MCF 10A (cell line): ENCODE results near the gene HPCAL4. TPM values are rescaled to one million over a fixed set of nuclear protein-coding genes. Genes with fewer than 3 reads are reported as not detected.

Source experiments
- BruUV-seq: library from RNA; stranded (reverse); fragments of 400-500 nt; replicated peaks from 2 replicates; lab custom pipeline; 2021; lab: Mats Ljungman, UMichigan
- CTCF ChIA-PET: fragments of 300-600 bp; sonication (Branson Sonifier 250); formaldehyde crosslinking; extraction: SDS; loops from one replicate; lab custom pipeline; 2021; ENCODE audit warnings: antibody characterized with exemption, inconsistent platforms; lab: Yijun Ruan, JAX
- POLR2A ChIA-PET: fragments of 300-600, 350-650 bp; sonication (Branson Sonifier 250); formaldehyde crosslinking; extraction: SDS; loops from one replicate; lab custom pipeline; 2020; ENCODE audit warnings: antibody characterized with exemption, inconsistent platforms; lab: Yijun Ruan, JAX
- DNase-seq: peaks from one replicate; pipeline ENCODE4 v3.0.0-alpha.2; 2018; ENCODE audit not compliant: unreplicated experiment
- H3K27ac Mint-ChIP-seq: one replicate; pipeline ENCODE4 v1.8.0; 2022; ENCODE audit warnings: mild to moderate bottlenecking, low read depth, mixed read lengths; ENCODE audit not compliant: unreplicated experiment
- H3K27me3 Mint-ChIP-seq: one replicate; pipeline ENCODE4 v1.8.0; 2022; ENCODE audit warnings: mixed read lengths; ENCODE audit not compliant: insufficient read depth, unreplicated experiment
- H3K36me3 Mint-ChIP-seq: one replicate; pipeline ENCODE4 v1.8.0; 2022; ENCODE audit warnings: mild to moderate bottlenecking, moderate library complexity, mixed read lengths; ENCODE audit not compliant: insufficient read depth, unreplicated experiment
- H3K4me1 Mint-ChIP-seq: one replicate; pipeline ENCODE4 v1.8.0; 2022; ENCODE audit warnings: mixed read lengths; ENCODE audit not compliant: insufficient read depth, unreplicated experiment
- H3K4me3 Mint-ChIP-seq: one replicate; pipeline ENCODE4 v1.8.0; 2022; ENCODE audit warnings: mild to moderate bottlenecking, moderate library complexity, mixed read lengths; ENCODE audit not compliant: unreplicated experiment
- H3K9me3 Mint-ChIP-seq: one replicate; pipeline ENCODE4 v1.8.0; 2022; ENCODE audit warnings: mixed read lengths; ENCODE audit not compliant: unreplicated experiment
- CTCF ChIP-seq: fragments of 200-600 bp; IDR thresholded peaks from one replicate; pipeline ENCODE4 v1.8.0; 2022; ENCODE audit warnings: antibody characterized with exemption, mild to moderate bottlenecking; ENCODE audit not compliant: unreplicated experiment
- intact Hi-C: fragments of 100-400 bp; cut with micrococcal nuclease; formaldehyde crosslinking; loops from 2 replicates; pipeline ENCODE4 v1.14.1; 2022
- total RNA-seq: library from RNA; stranded (reverse); gene quantifications from 2 replicates; pipeline ENCODE4 v1.2.3, GENCODE V29; 2022

The HPCAL4 gene
- total RNA-seq, 1 experiment from 2014 or later: not detected

GRCh38 chr1:39656391-39656790 lies 34.8 kb downstream of the HPCAL4 start:
- H3K4me3 Mint-ChIP-seq: no peak overlapping the region
- no peaks in the 10 kb centered on the region for H3K36me3 Mint-ChIP-seq
- no peak overlapping the region for H3K27ac Mint-ChIP-seq
- H3K9me3 Mint-ChIP-seq: no peaks in the 10 kb centered on the region
- CTCF ChIA-PET: interaction anchor here (1.4 kb wide), 1 partner anchor 50 kb away, joined by 10 read pairs; no protein-coding TSS in a partner anchor
- no peak for DNase-seq
- POLR2A ChIA-PET: no interaction called here
- intact Hi-C loops: loop anchor here (10.0 kb wide), 1 partner anchor 172 kb away; no protein-coding TSS in a partner anchor
- no peak for TF ChIP-seq CTCF
- peaks cover 10% of the 10 kb centered on the region for H3K4me1 Mint-ChIP-seq
- no peaks in the 10 kb centered on the region for H3K27me3 Mint-ChIP-seq
- BruUV-seq: no TSS peak

- ChIA-PET CTCF (interaction anchor here (0.6 to 1.4 kb wide), 3 partner anchors 49 to 615 kb away, joined by 3 to 10 read pairs (median 3); no protein-coding TSS in a partner anchor), POLR2A (no interaction called here)
- Mint-ChIP-seq H3K27ac (no peak overlapping the region), H3K9me3 (no peaks in the 10 kb centered on the region), H3K4me1 (peaks cover 10% of the 10 kb centered on the region), H3K36me3 (no peaks in the 10 kb centered on the region), H3K27me3 (no peaks in the 10 kb centered on the region), H3K4me3 (no peak overlapping the region)
- intact Hi-C loops: loop anchor here (10.0 kb wide), 1 partner anchor 171 kb away; no protein-coding TSS in a partner anchor
- no TSS peak for BruUV-seq
- no peak for TF ChIP-seq CTCF
- DNase-seq: no peak
Observed at GRCh38 chr1:39655578-39656268, 35.5 kb downstream of the HPCAL4 start.

DNA sequence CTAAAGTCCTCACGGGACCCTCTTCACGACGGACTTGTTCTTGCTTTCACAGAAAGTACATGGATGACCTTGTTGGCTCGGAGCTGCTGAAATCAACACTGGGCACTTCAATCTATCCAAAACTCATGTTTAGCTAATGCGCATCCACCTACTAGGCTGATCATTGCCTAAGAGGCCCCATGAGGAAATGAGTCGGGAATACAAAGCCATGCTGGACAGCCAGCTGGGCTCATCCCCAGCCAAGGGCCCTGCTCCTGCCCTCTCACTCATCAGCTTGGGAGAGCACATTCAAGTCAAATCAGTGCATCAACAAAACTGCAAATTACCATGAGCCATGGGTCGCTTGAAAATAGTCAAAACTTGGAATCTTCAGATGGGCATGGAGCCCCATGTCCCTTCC lies 36.9 kb downstream of the HPCAL4 start:
- no TSS peak for BruUV-seq
- no peak for TF ChIP-seq CTCF
- Mint-ChIP-seq H3K27ac (peak overlapping the region; percentile 71), H3K4me1 (peaks cover 10% of the 10 kb centered on the region), H3K4me3 (no peak overlapping the region), H3K9me3 (no peaks in the 10 kb centered on the region), H3K36me3 (no peaks in the 10 kb centered on the region), H3K27me3 (no peaks in the 10 kb centered on the region)
- CTCF ChIA-PET: interaction anchor here (0.7 to 3.4 kb wide), 21 partner anchors 12 to 556 kb away, joined by 3 to 30 read pairs (median 5); partner anchors contain the start of gene NT5C1A
- intact Hi-C loops: loop anchor here (5.0 to 10.0 kb wide), 2 partner anchors 68 to 169 kb away; no protein-coding TSS in a partner anchor
- DNase-seq: no peak
- POLR2A ChIA-PET: interaction anchor here (1.1 to 1.3 kb wide), 2 partner anchors 48 to 49 kb away, joined by 3 to 5 read pairs; no protein-coding TSS in a partner anchor

DNA sequence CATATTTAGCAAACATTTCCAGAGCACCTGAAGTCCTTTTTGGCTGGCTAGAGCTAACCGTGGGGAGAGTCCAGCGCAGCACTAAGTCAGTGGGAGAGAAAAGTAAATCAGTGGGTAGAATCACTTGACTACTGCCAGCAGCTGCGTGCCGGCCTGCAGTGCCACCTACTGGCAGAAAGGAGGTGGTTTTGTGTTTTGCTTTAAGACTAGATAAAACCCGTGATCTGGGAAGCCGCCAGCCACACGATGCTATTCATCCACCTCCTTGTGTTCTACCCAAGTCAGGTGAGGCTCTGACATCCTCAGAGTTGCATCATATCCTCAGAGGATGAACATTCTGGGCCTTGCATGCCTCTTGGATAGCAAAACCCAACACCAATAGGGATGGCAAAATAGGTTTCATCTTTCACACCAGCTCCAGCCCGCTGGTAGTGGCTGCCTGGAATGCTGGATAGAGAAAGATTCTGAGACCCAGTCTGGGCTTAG lies 37.6 kb downstream of the HPCAL4 start:
- POLR2A ChIA-PET: interaction anchor here (1.1 to 1.3 kb wide), 2 partner anchors 47 to 48 kb away, joined by 3 to 5 read pairs; no protein-coding TSS in a partner anchor
- CTCF ChIA-PET: interaction anchor here (0.6 to 3.4 kb wide), 26 partner anchors 13 to 555 kb away, joined by 3 to 30 read pairs (median 4); partner anchors contain the start of gene NT5C1A

More for the DNA sequence above, 37.6 kb downstream of the HPCAL4 start:
- Mint-ChIP-seq H3K27me3 (no peaks in the 10 kb centered on the region), H3K36me3 (no peaks in the 10 kb centered on the region), H3K27ac (peak overlapping the region; percentile 71), H3K9me3 (no peaks in the 10 kb centered on the region), H3K4me3 (no peak overlapping the region), H3K4me1 (peaks cover 10% of the 10 kb centered on the region)
- BruUV-seq: no TSS peak
- DNase-seq: peak; percentile 82
- intact Hi-C loops: loop anchor here (1.0 to 10.0 kb wide), 4 partner anchors 47 to 555 kb away; no protein-coding TSS in a partner anchor
- TF ChIP-seq CTCF: peak; percentile 86
